GM12878 (cell line): ENCODE measurements around the gene CHID1. TPM values are rescaled to one million over a fixed set of nuclear protein-coding genes. Genes with fewer than 3 reads are reported as not detected.

ENCODE experiments used
- ATAC-seq: fragments of 200-7000 bp; cut with Tn5 transposase; 3 replicates; pipeline ENCODE4 v1.9.1; 2020; ENCODE audit warnings: mild to moderate bottlenecking, moderate library complexity
- BruUV-seq: library from RNA; stranded (reverse); fragments of 400-500 nt; replicated peaks from 2 replicates; lab custom pipeline; 2021; lab: Mats Ljungman, UMichigan
- CTCF ChIA-PET: fragments of 300-600 bp; sonication (Branson Sonifier 250); formaldehyde crosslinking; extraction: SDS; loops from one replicate; lab custom pipeline; 2021; ENCODE audit warnings: inconsistent platforms; lab: Yijun Ruan, JAX
- POLR2A ChIA-PET: fragments of 350-600 bp; formaldehyde crosslinking; extraction: SDS; loops from one replicate; lab custom pipeline; 2021; ENCODE audit warnings: inconsistent platforms; lab: Charles Lee
- RAD21 ChIA-PET: fragments of 300-600 bp; sonication (Branson Sonifier 250); formaldehyde crosslinking; loops from one replicate; lab custom pipeline; 2023; ENCODE audit warnings: antibody characterized with exemption; ENCODE audit not compliant: unreplicated experiment; lab: Charles Lee
- SMC1A ChIA-PET: fragments of 300-600 bp; sonication (Branson Sonifier 250); formaldehyde crosslinking; loops from one replicate; lab custom pipeline; 2023; ENCODE audit not compliant: unreplicated experiment, uncharacterized antibody; lab: Charles Lee
- DNase-seq: peaks from one replicate; pipeline ENCODE4 v3.0.0-alpha.2; 2011; ENCODE audit warnings: low read depth, low spot score
- FAIRE-seq: peaks from 3 replicates; lab custom pipeline; 2011; peaks lifted over from hg19 to GRCh38; lab: Jason Lieb, UNC
- H2AFZ ChIP-seq: 2 replicates; pipeline ENCODE4 v1.6.0; 2011; ENCODE audit warnings: low read depth, low read length, control low read depth; ENCODE audit not compliant: control insufficient read depth
- H3K27ac ChIP-seq: 2 replicates; pipeline ENCODE4 v1.5.1; 2011; ENCODE audit warnings: control low read depth; ENCODE audit not compliant: control insufficient read depth, insufficient read depth
- H3K27me3 ChIP-seq, 2 experiments: replicated peaks in 1 of 2; 2 replicates each; pipeline versions ENCODE4 v1.6.0 to v1.6.1; 2011; ENCODE audit warnings: low read length in 1 of 2; ENCODE audit not compliant: control insufficient read depth in 2 of 2, insufficient read depth in 2 of 2
- H3K36me3 ChIP-seq, 2 experiments: 2 replicates each; pipeline ENCODE4 v1.5.1; 2011; ENCODE audit warnings: low read length in 1 of 2; ENCODE audit not compliant: control insufficient read depth in 2 of 2, insufficient read depth in 2 of 2
- H3K4me1 ChIP-seq: 2 replicates; pipeline ENCODE4 v1.6.1; 2011; ENCODE audit warnings: mild to moderate bottlenecking, low read length, moderate library complexity, mixed read lengths; ENCODE audit not compliant: control insufficient read depth, insufficient read depth
- H3K4me2 ChIP-seq: 2 replicates; pipeline ENCODE4 v1.6.0; 2011; ENCODE audit warnings: control low read depth; ENCODE audit not compliant: control insufficient read depth, insufficient read depth
- H3K4me3 ChIP-seq: fragments of 200-600 bp; sonication (generic); 2 replicates; pipeline ENCODE4 v1.5.1; 2016
- H3K79me2 ChIP-seq: 2 replicates; pipeline ENCODE4 v1.6.0; 2011; ENCODE audit warnings: low read length; ENCODE audit not compliant: control insufficient read depth, insufficient read depth
- H3K9ac ChIP-seq: 2 replicates; pipeline ENCODE4 v1.8.0; 2011; ENCODE audit warnings: low read length, control low read depth, mixed read lengths; ENCODE audit not compliant: control insufficient read depth, insufficient read depth
- H3K9me3 ChIP-seq: replicated peaks from 3 replicates; pipeline ENCODE4 v1.5.1; 2011; ENCODE audit warnings: mild to moderate bottlenecking, low read length; ENCODE audit not compliant: control insufficient read depth, insufficient read depth
- H4K20me1 ChIP-seq: 2 replicates; pipeline ENCODE4 v1.6.0; 2011; ENCODE audit not compliant: control insufficient read depth, insufficient read depth
- ATF7 ChIP-seq: fragments of 450-650 bp; IDR thresholded peaks from 2 replicates; pipeline ENCODE4 v1.6.1; 2016; ENCODE audit warnings: low read depth, mild to moderate bottlenecking
- CREB1 ChIP-seq: IDR thresholded peaks from 2 replicates; pipeline ENCODE4 v1.6.1; 2012; ENCODE audit warnings: low read depth, mild to moderate bottlenecking, inconsistent platforms
- EGR1 ChIP-seq, 2 experiments: IDR thresholded peaks; 1 replicate in 1 of 2; 2 replicates in 1 of 2; pipeline ENCODE4 v1.6.1; 2011 to 2012; ENCODE audit warnings: low read depth in 2 of 2, low read length in 2 of 2, borderline replicate concordance in 1 of 2, mild to moderate bottlenecking in 1 of 2, moderate library complexity in 1 of 2
- HCFC1 ChIP-seq: fragments of 150-350 bp; IDR thresholded peaks from 2 replicates; pipeline ENCODE4 v1.6.1; 2014; ENCODE audit warnings: low read length
- HDGF ChIP-seq: fragments of 450-650 bp; IDR thresholded peaks from 2 replicates; pipeline ENCODE4 v1.6.1; 2016; ENCODE audit warnings: antibody characterized with exemption
- MYC ChIP-seq: IDR thresholded peaks from 2 replicates; pipeline ENCODE4 v1.6.1; 2011; ENCODE audit warnings: mild to moderate bottlenecking, low read length, moderate library complexity, inconsistent platforms; ENCODE audit not compliant: insufficient read depth, insufficient replicate concordance, insufficient read length, severe bottlenecking
- NBN ChIP-seq: fragments of 450-650 bp; IDR thresholded peaks from 2 replicates; pipeline ENCODE4 v1.6.1; 2016
- NFIC ChIP-seq: IDR thresholded peaks from 2 replicates; pipeline ENCODE4 v1.6.1; 2012; ENCODE audit warnings: low read depth, mild to moderate bottlenecking, inconsistent platforms, low read length, moderate library complexity
- RAD21 ChIP-seq: IDR thresholded peaks from 2 replicates; pipeline ENCODE4 v1.6.1; 2011; ENCODE audit warnings: mild to moderate bottlenecking, low read depth, low read length, moderate library complexity; ENCODE audit not compliant: insufficient read depth
- RFX5 ChIP-seq: IDR thresholded peaks from 2 replicates; pipeline ENCODE4 v1.6.1; 2011; ENCODE audit warnings: low read depth, low read length, improper control_type of control experiment
- SREBF1 ChIP-seq: IDR thresholded peaks from 2 replicates; pipeline ENCODE4 v1.6.1; 2012; ENCODE audit warnings: mild to moderate bottlenecking, low read length
- WGBS: methylation state at CpG from one replicate; pipeline ENCODE4 v1.1.6; 2016; ENCODE audit warnings: low lambda C conversion rate; ENCODE audit not compliant: insufficient replicate concordance, insufficient coverage; ENCODE audit errors: missing lambda C conversion rate; 5-methylcytosine and 5-hydroxymethylcytosine counted together
- in situ Hi-C: fragments of 300-500 bp; cut with MboI; formaldehyde crosslinking; loops from 9 replicates; pipeline ENCODE4 v1.14.3; 2018; ENCODE audit warnings: mixed read lengths
- intact Hi-C: fragments of 100-400 bp; cut with micrococcal nuclease; formaldehyde crosslinking; loops from one replicate; pipeline ENCODE4 v1.14.2; 2022; ENCODE audit not compliant: unreplicated experiment
- polyA plus RNA-seq, 11 experiments: library from polyadenylated mRNA; depleted of rRNA in 4 of 11; unstranded in 6 of 11; stranded (reverse) in 5 of 11; fragments of >200 nt; fragmentation: Nextera tagmentation in 4 of 11; fragmentation: Illumina TruSeq in 1 of 11; extraction: Ambion mirVana in 4 of 11; extraction: Trizol in 1 of 11; gene quantifications; 1 replicate in 1 of 11; 2 replicates in 10 of 11; pipeline versions ENCODE4 v1.2.1 to v1.2.3, GENCODE V29; 2011 to 2016; ENCODE audit warnings: inconsistent platforms in 2 of 11, missing spikeins in 2 of 11, low read depth in 1 of 11
- total RNA-seq, 4 experiments: library from RNA; depleted of rRNA in 3 of 4; stranded (reverse); fragments of >200 nt in 3 of 4; fragmentation: Illumina TruSeq in 1 of 4; extraction: Trizol in 1 of 4; gene quantifications; 2 replicates each; pipeline versions ENCODE4 v1.2.1 to v1.2.3, GENCODE V29; 2013 to 2021
- TF ChIP-seq, protein P1 (sequence below): fragments of 450-650 bp; IDR thresholded peaks from 2 replicates; pipeline ENCODE4 v1.6.1; 2018; ENCODE audit warnings: mild to moderate bottlenecking, low read depth, moderate library complexity; ENCODE audit not compliant: partially characterized antibody
- TF ChIP-seq, protein P2 (sequence below): IDR thresholded peaks from 2 replicates; pipeline ENCODE4 v1.6.1; 2012; ENCODE audit warnings: low read depth, low read length, improper control_type of control experiment
- TF ChIP-seq, protein P3 (sequence below): IDR thresholded peaks from 2 replicates; pipeline ENCODE4 v1.6.1; 2011; ENCODE audit warnings: borderline replicate concordance, low read depth, mild to moderate bottlenecking, moderate library complexity, mixed read lengths, low read length; ENCODE audit not compliant: insufficient read depth; ENCODE audit errors: extremely low read length
- TF ChIP-seq, protein P4 (sequence below), 3 experiments: IDR thresholded peaks in 2 of 3; conservative IDR thresholded peaks in 1 of 3; 2 replicates each; pipeline ENCODE4 v1.5.1; 2011; ENCODE audit warnings: low read depth in 3 of 3, low read length in 3 of 3, mild to moderate bottlenecking in 3 of 3, control low read depth in 2 of 3, moderate library complexity in 2 of 3, inconsistent platforms in 1 of 3, mixed read lengths in 1 of 3; ENCODE audit not compliant: control insufficient read depth in 2 of 3, insufficient read depth in 1 of 3; ENCODE audit errors: extremely low read depth in 1 of 3
- TF ChIP-seq, protein P5 (sequence below): fragments of 150-350 bp; IDR thresholded peaks from 2 replicates; pipeline ENCODE4 v1.6.1; 2014; ENCODE audit warnings: mild to moderate bottlenecking, low read depth, low read length

The CHID1 gene
- total and polyA plus RNA-seq, 10 of the 15 experiments (the other 5 are each of a cell fraction or from before 2014, with no cell fraction given), result 4.8 to 75.2 (median 30.1) TPM

DNA sequence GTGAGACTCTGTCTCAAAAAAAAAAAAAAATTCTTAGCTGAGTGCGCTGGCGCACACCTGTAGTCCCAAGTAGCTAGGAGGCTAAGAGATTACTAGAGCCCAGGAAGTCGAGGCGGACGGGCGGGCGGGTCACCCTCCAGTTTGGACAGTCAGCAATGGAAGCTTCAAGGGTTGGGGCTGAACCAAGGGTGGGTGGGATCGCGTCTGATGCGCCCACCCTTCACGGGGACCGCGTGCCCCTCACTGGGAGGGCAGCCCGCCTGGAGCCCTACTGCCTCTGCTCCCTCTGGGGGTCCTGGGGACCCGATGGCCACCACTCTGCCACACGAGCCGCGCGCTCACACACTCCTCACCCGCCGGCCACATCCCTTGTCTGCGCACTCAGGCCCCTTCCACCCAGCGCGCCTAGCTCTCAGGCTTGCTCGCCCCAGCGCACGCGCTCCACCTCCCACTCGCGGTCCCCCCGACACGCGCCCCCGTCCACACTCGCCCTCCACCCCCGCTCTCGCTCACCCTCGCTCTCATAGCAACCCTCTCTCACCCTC, 494 bp downstream of the CHID1 start:
- CTCF ChIA-PET, result no interaction called here
- in situ Hi-C loops (no loop called here), intact Hi-C loops (loop anchor here (5.0 kb wide), 1 partner anchor 68 kb away; the partner anchor contains the start of genes POLR2L and TSPAN4)
- H3K36me3 ChIP-seq, result no peaks in the 10 kb centered on the region
- TSS peak; percentile 76 for BruUV-seq
- H3K4me2 ChIP-seq, result peak overlapping the region; percentile 81
- peaks cover 23% of the 10 kb centered on the region for H3K4me1 ChIP-seq
- POLR2A ChIA-PET, result interaction anchor here (0.6 to 1.3 kb wide), 6 partner anchors 15 to 705 kb away, joined by 3 to 7 read pairs (median 3); partner anchors contain the start of gene IRF7
- no peaks in the 10 kb centered on the region for H3K9me3 ChIP-seq
- WGBS, result under 1% methylated on average over 21 of the region's 38 CpGs
- no peaks in the 10 kb centered on the region for H3K27me3 ChIP-seq
- peak overlapping the region; percentile 87 for H2AFZ ChIP-seq
- H3K79me2 ChIP-seq, result peaks cover 19% of the 10 kb centered on the region
- RAD21 ChIA-PET, result interaction anchor here (0.8 kb wide), 1 partner anchor 15 kb away, joined by 3 read pairs; the partner anchor contains the start of gene AP2A2
- DNase-seq, result no peak
- H3K27ac ChIP-seq, result peak overlapping the region; percentile 52
- SMC1A ChIA-PET, result no interaction called here
- H4K20me1 ChIP-seq, result no peaks in the 10 kb centered on the region
- no peak for FAIRE-seq
- peak; percentile 51 for ATAC-seq
- H3K4me3 ChIP-seq, result peak overlapping the region; percentile 100
- peak overlapping the region; percentile 77 for H3K9ac ChIP-seq
- TF ChIP-seq HCFC1 (no peak), CREB1 (no peak), SREBF1 (no peak), HDGF (peak; percentile 79), EGR1 (IDR thresholded peaks at IDR 0.05; ENCODE audit: borderline replicate concordance in 1 of 2, low read depth in 2 of 2, low read length in 2 of 2) (peak in 1 of 2 experiments; percentile 95; a peak in 2 of 3 replicates), RAD21 (no peak), MYC (peak; percentile 30), NBN (0 out of 2 replicates have a peak, but pooled peaks have one; percentile 38), NFIC (no peak), ATF7 (0 out of 2 replicates have a peak, but pooled peaks have one; percentile 10), RFX5 (no peak)
- TF ChIP-seq, protein P1, sequence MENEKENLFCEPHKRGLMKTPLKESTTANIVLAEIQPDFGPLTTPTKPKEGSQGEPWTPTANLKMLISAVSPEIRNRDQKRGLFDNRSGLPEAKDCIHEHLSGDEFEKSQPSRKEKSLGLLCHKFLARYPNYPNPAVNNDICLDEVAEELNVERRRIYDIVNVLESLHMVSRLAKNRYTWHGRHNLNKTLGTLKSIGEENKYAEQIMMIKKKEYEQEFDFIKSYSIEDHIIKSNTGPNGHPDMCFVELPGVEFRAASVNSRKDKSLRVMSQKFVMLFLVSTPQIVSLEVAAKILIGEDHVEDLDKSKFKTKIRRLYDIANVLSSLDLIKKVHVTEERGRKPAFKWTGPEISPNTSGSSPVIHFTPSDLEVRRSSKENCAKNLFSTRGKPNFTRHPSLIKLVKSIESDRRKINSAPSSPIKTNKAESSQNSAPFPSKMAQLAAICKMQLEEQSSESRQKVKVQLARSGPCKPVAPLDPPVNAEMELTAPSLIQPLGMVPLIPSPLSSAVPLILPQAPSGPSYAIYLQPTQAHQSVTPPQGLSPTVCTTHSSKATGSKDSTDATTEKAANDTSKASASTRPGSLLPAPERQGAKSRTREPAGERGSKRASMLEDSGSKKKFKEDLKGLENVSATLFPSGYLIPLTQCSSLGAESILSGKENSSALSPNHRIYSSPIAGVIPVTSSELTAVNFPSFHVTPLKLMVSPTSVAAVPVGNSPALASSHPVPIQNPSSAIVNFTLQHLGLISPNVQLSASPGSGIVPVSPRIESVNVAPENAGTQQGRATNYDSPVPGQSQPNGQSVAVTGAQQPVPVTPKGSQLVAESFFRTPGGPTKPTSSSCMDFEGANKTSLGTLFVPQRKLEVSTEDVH, result no peak
- TF ChIP-seq, protein P2, sequence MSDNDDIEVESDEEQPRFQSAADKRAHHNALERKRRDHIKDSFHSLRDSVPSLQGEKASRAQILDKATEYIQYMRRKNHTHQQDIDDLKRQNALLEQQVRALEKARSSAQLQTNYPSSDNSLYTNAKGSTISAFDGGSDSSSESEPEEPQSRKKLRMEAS, result 0 out of 2 replicates have a peak, but pooled peaks have one; percentile 5
- TF ChIP-seq, protein P3, sequence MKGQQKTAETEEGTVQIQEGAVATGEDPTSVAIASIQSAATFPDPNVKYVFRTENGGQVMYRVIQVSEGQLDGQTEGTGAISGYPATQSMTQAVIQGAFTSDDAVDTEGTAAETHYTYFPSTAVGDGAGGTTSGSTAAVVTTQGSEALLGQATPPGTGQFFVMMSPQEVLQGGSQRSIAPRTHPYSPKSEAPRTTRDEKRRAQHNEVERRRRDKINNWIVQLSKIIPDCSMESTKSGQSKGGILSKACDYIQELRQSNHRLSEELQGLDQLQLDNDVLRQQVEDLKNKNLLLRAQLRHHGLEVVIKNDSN, result no peak
- TF ChIP-seq, protein P4, sequence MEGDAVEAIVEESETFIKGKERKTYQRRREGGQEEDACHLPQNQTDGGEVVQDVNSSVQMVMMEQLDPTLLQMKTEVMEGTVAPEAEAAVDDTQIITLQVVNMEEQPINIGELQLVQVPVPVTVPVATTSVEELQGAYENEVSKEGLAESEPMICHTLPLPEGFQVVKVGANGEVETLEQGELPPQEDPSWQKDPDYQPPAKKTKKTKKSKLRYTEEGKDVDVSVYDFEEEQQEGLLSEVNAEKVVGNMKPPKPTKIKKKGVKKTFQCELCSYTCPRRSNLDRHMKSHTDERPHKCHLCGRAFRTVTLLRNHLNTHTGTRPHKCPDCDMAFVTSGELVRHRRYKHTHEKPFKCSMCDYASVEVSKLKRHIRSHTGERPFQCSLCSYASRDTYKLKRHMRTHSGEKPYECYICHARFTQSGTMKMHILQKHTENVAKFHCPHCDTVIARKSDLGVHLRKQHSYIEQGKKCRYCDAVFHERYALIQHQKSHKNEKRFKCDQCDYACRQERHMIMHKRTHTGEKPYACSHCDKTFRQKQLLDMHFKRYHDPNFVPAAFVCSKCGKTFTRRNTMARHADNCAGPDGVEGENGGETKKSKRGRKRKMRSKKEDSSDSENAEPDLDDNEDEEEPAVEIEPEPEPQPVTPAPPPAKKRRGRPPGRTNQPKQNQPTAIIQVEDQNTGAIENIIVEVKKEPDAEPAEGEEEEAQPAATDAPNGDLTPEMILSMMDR (IDR thresholded peaks at IDR 0.05 in 2 of 3, conservative IDR thresholded peaks at IDR 0.05 in 1 of 3; ENCODE audit: control insufficient read depth in 2 of 3, extremely low read depth in 1 of 3, insufficient read depth in 1 of 3, low read depth in 3 of 3, low read length in 3 of 3), result no peak
- TF ChIP-seq, protein P5, sequence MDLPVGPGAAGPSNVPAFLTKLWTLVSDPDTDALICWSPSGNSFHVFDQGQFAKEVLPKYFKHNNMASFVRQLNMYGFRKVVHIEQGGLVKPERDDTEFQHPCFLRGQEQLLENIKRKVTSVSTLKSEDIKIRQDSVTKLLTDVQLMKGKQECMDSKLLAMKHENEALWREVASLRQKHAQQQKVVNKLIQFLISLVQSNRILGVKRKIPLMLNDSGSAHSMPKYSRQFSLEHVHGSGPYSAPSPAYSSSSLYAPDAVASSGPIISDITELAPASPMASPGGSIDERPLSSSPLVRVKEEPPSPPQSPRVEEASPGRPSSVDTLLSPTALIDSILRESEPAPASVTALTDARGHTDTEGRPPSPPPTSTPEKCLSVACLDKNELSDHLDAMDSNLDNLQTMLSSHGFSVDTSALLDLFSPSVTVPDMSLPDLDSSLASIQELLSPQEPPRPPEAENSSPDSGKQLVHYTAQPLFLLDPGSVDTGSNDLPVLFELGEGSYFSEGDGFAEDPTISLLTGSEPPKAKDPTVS, result no peak
